ENCODE data around the gene BEGAIN. TPM values are rescaled to one million over a fixed set of nuclear protein-coding genes. Genes with fewer than 3 reads are reported as not detected.

Gene BEGAIN
- total RNA-seq, 4 donors from 2014 or later, result 0.47 to 1.5 (median 0.53) TPM; not detected in 1

DNA sequence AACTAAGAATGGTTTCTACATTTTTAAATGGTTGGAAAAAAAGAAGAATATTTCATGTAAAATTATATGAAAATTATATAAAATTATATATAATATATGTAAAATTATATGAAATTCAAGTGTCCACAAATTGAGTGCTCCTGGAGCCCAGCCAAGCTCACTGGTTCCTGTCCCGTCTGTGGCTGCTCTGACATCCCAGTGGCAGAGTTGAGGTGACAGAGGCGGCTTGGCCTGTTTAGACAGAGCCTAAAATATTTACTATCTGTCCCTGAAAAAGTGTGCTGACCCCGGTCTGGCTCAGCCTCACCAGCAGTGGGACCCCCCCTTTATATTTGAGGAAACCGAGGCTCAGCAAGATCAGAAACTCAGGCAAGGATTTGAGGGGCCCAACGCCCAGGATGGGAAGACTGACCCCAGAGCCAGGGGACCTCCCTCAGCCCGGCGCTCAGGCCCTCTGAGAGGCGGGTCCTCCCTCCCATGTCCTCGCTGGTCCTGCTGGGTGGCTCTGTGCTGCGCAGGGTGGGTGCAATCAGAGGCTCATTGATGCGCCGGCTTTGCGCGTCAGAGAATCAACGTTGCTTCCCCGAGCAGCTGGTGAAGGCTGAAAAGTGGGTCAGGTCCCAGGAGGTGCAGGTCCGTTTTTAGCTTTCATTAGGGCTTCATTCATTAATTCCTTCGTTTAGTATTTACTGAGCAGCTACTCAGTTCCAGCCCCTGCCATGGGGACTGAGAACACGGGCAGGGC, 21.5 kb upstream of the BEGAIN start:
- Histone ChIP-seq H3K27ac (no peak overlapping the region), H3K36me3 (no peaks in the 10 kb centered on the region), H3K9me3 (no peaks in the 10 kb centered on the region), H3K4me1 (no peaks in the 10 kb centered on the region), H3K4me3 (no peak overlapping the region), H3K27me3 (peaks cover 0 to 53% (median 0%) of the 10 kb centered on the region in 4 donors)
- WGBS, 2 donors, result 49 to 77% methylated on average over 2 to 14 of the region's 19 CpGs
- TF ChIP-seq, protein P1, sequence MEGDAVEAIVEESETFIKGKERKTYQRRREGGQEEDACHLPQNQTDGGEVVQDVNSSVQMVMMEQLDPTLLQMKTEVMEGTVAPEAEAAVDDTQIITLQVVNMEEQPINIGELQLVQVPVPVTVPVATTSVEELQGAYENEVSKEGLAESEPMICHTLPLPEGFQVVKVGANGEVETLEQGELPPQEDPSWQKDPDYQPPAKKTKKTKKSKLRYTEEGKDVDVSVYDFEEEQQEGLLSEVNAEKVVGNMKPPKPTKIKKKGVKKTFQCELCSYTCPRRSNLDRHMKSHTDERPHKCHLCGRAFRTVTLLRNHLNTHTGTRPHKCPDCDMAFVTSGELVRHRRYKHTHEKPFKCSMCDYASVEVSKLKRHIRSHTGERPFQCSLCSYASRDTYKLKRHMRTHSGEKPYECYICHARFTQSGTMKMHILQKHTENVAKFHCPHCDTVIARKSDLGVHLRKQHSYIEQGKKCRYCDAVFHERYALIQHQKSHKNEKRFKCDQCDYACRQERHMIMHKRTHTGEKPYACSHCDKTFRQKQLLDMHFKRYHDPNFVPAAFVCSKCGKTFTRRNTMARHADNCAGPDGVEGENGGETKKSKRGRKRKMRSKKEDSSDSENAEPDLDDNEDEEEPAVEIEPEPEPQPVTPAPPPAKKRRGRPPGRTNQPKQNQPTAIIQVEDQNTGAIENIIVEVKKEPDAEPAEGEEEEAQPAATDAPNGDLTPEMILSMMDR (IDR thresholded peaks at IDR 0.05), result no peak
- no peak for TF ChIP-seq POLR2A (IDR thresholded peaks at IDR 0.05)
- intact Hi-C loops (cut with DNase I), result no loop called here
- DNase-seq, result no peak

DNA sequence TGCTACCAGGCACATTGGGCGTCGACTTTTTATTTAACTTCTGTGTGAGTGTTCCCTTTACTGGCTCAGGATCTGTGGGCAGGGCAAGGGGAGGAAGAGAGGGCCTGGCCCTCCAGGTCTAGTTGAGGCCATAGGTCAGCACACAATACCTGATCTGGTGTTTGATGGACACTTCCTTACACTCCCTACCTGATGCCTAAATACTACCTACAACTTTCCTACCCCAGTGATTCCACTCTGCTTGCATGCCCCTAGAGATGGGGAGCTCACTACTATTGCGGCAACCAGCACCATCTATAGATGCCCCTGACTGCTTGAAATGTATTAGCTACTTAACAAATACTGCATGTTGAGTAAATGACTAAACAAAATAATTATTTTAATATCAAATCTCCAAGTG, 20.8 kb upstream of the BEGAIN start:
- DNase-seq, result no peak
- TF ChIP-seq POLR2A (IDR thresholded peaks at IDR 0.05), result no peak
- TF ChIP-seq, protein P1 (IDR thresholded peaks at IDR 0.05), result no peak
- H3K4me3 ChIP-seq, result no peak overlapping the region
- no peaks in the 10 kb centered on the region for H3K4me1 ChIP-seq
- intact Hi-C loops (cut with DNase I), result no loop called here
- H3K36me3 ChIP-seq, result no peaks in the 10 kb centered on the region
- WGBS, 2 donors, result 85 to 100% methylated on average over 3 of the region's 3 CpGs
- no peak overlapping the region for H3K27ac ChIP-seq
- peaks cover 0 to 58% (median 0%) of the 10 kb centered on the region in 4 donors for H3K27me3 ChIP-seq
- no peaks in the 10 kb centered on the region for H3K9me3 ChIP-seq

DNA sequence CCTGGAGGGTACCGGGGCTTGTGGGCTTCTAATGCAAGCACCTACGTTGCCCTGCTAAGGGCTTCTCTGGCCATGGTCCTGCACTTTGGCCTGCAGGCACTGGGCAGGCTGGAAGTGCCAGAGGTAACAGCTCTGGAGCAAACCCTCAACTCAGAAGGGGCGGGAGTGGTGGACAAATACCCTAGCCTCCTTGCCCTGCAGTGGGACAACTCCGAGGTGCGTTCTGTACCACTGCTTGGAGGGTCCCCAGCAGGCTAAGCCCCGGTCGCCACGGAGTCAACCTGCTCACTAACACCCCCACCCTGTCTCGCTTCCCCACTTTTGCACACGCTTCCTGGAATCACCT, 20.4 kb upstream of the BEGAIN start:
- Histone ChIP-seq H3K36me3 (no peaks in the 10 kb centered on the region), H3K9me3 (no peaks in the 10 kb centered on the region), H3K27ac (no peak overlapping the region), H3K4me1 (no peaks in the 10 kb centered on the region), H3K27me3 (peaks cover 0 to 63% (median 0%) of the 10 kb centered on the region in 4 donors), H3K4me3 (no peak overlapping the region)
- WGBS, 2 donors, result 89 to 93% methylated on average over 2 to 9 of the region's 10 CpGs
- no peak for TF ChIP-seq POLR2A (IDR thresholded peaks at IDR 0.05)
- no peak for DNase-seq
- intact Hi-C loops (cut with DNase I), result no loop called here

GRCh38 chr14:100606687-100607610, 19.7 kb upstream of the BEGAIN start:
- TF ChIP-seq, protein P1 (IDR thresholded peaks at IDR 0.05), result no peak
- TF ChIP-seq POLR2A (IDR thresholded peaks at IDR 0.05), result no peak
- intact Hi-C loops (cut with DNase I), result no loop called here
- Histone ChIP-seq H3K4me1 (no peaks in the 10 kb centered on the region), H3K27ac (no peak overlapping the region), H3K36me3 (no peaks in the 10 kb centered on the region), H3K4me3 (no peak overlapping the region), H3K9me3 (peaks cover 0 to 6% (median 0%) of the 10 kb centered on the region in 3 donors), H3K27me3 (peaks cover 0 to 70% (median 0%) of the 10 kb centered on the region in 4 donors)
- DNase-seq, result no peak
- WGBS, 2 donors, result 85 to 92% methylated on average over 10 to 11 of the region's 15 CpGs

GRCh38 chr14:100605706-100606686, 18.8 kb upstream of the BEGAIN start:
- intact Hi-C loops (cut with DNase I), result no loop called here

More at GRCh38 chr14:100605706-100606686, 18.8 kb upstream of the BEGAIN start:
- Histone ChIP-seq H3K4me1 (no peaks in the 10 kb centered on the region), H3K36me3 (no peaks in the 10 kb centered on the region), H3K4me3 (no peak overlapping the region), H3K27me3 (peaks cover 0 to 70% (median 0%) of the 10 kb centered on the region in 4 donors), H3K9me3 (peaks cover 0 to 12% (median 0%) of the 10 kb centered on the region in 3 donors), H3K27ac (no peak overlapping the region)
- 78 to 88% methylated on average over 22 to 26 of the region's 29 CpGs for WGBS, 2 donors
- TF ChIP-seq, protein P1 (IDR thresholded peaks at IDR 0.05), result no peak
- TF ChIP-seq POLR2A (IDR thresholded peaks at IDR 0.05), result no peak
- no peak for DNase-seq

All from esophagus squamous epithelium (tissue), 5 donors.